CD14-positive monocyte (primary cell): ENCODE measurements around the gene DDX18. TPM values are rescaled to one million over a fixed set of nuclear protein-coding genes. Genes with fewer than 3 reads are reported as not detected.

ENCODE experiments used
- DNase-seq, 3 donors: peaks; one replicate each; pipeline ENCODE4 v3.0.0-alpha.2; 2011 to 2022
- H2AFZ ChIP-seq: 2 replicates; pipeline ENCODE4 v1.6.0; 2012; ENCODE audit warnings: mild to moderate bottlenecking, low read depth, low read length, inconsistent platforms; ENCODE audit not compliant: insufficient read depth, poor library complexity, severe bottlenecking
- H3K27ac ChIP-seq, 2 donors: 1 replicate in 1 of 2; 2 replicates in 1 of 2; pipeline ENCODE4 v1.5.1; 2012 to 2013; ENCODE audit warnings: low read length in 2 of 2, control low read depth in 1 of 2, inconsistent platforms in 1 of 2, low read depth in 1 of 2, mild to moderate bottlenecking in 1 of 2
- H3K27me3 ChIP-seq, 2 donors: one replicate each; pipeline versions ENCODE4 v1.6.0 to v1.6.1; 2011 to 2013; ENCODE audit warnings: low read length in 2 of 2; ENCODE audit not compliant: control insufficient read depth in 2 of 2, insufficient read depth in 2 of 2
- H3K36me3 ChIP-seq, 2 donors: replicated peaks in 1 of 2; 1 replicate in 1 of 2; 2 replicates in 1 of 2; pipeline versions ENCODE4 v1.5.1 to v1.6.1; 2012 to 2013; ENCODE audit warnings: low read length in 2 of 2, control low read depth in 1 of 2, inconsistent platforms in 1 of 2, mild to moderate bottlenecking in 1 of 2; ENCODE audit not compliant: insufficient read depth in 2 of 2, control insufficient read depth in 1 of 2
- H3K4me1 ChIP-seq, 2 donors: 1 replicate in 1 of 2; 2 replicates in 1 of 2; pipeline versions ENCODE4 v1.5.1 to v1.6.1; 2012 to 2013; ENCODE audit warnings: low read length in 2 of 2, control low read depth in 1 of 2, inconsistent platforms in 1 of 2, mild to moderate bottlenecking in 1 of 2, moderate library complexity in 1 of 2; ENCODE audit not compliant: insufficient read depth in 2 of 2, control insufficient read depth in 1 of 2
- H3K4me2 ChIP-seq: replicated peaks from 2 replicates; pipeline ENCODE3; 2012; ENCODE audit warnings: low read length, moderate library complexity, mild to moderate bottlenecking; ENCODE audit not compliant: poor library complexity, severe bottlenecking; ENCODE audit errors: extremely low read depth
- H3K4me3 ChIP-seq, 3 experiments: fragments of 200-600 bp in 1 of 3; sonication (generic) in 1 of 3; replicated peaks in 1 of 3; 1 replicate in 2 of 3; 2 replicates in 1 of 3; pipeline ENCODE4 v1.5.1; 2011 to 2013; ENCODE audit warnings: low read length in 3 of 3, mild to moderate bottlenecking in 3 of 3, control low read depth in 2 of 3, low read depth in 2 of 3, inconsistent platforms in 1 of 3, moderate library complexity in 1 of 3
- H3K79me2 ChIP-seq: 2 replicates; pipeline ENCODE4 v1.6.0; 2012; ENCODE audit warnings: mild to moderate bottlenecking, control low read depth, inconsistent platforms, low read length, moderate library complexity; ENCODE audit not compliant: insufficient read depth
- H3K9ac ChIP-seq: 2 replicates; pipeline ENCODE4 v1.6.0; 2017; ENCODE audit warnings: low read length, mild to moderate bottlenecking; ENCODE audit not compliant: insufficient read depth, poor library complexity, severe bottlenecking
- H3K9me3 ChIP-seq, 2 donors: replicated peaks in 1 of 2; 1 replicate in 1 of 2; 2 replicates in 1 of 2; pipeline versions ENCODE4 v1.5.1 to v1.6.1; 2012 to 2013; ENCODE audit warnings: low read length in 2 of 2, control low read depth in 1 of 2; ENCODE audit not compliant: control insufficient read depth in 1 of 2, insufficient read depth in 1 of 2
- H4K20me1 ChIP-seq: 2 replicates; pipeline ENCODE4 v1.6.0; 2012; ENCODE audit warnings: mild to moderate bottlenecking, low read length, control low read depth, moderate library complexity; ENCODE audit not compliant: insufficient read depth
- H3K27ac Mint-ChIP-seq, 7 donors: one replicate each; pipeline ENCODE4 v1.8.0; 2020; ENCODE audit warnings: mild to moderate bottlenecking in 7 of 7, mixed read lengths in 7 of 7, moderate library complexity in 6 of 7, inconsistent platforms in 2 of 7
- H3K27me3 Mint-ChIP-seq, 3 donors: one replicate each; pipeline ENCODE4 v1.8.0; 2021 to 2022; ENCODE audit warnings: low read depth in 3 of 3, mild to moderate bottlenecking in 3 of 3, mixed read lengths in 3 of 3, moderate library complexity in 3 of 3, inconsistent platforms in 1 of 3
- H3K36me3 Mint-ChIP-seq, 2 donors: one replicate each; pipeline ENCODE4 v1.8.0; 2020; ENCODE audit warnings: mixed read lengths in 2 of 2, inconsistent platforms in 1 of 2, mild to moderate bottlenecking in 1 of 2
- H3K4me1 Mint-ChIP-seq: one replicate; pipeline ENCODE4 v1.8.0; 2020; ENCODE audit warnings: mild to moderate bottlenecking, mixed read lengths
- H3K4me3 Mint-ChIP-seq, 2 donors: one replicate each; pipeline ENCODE4 v1.8.0; 2020; ENCODE audit warnings: mild to moderate bottlenecking in 2 of 2, mixed read lengths in 2 of 2, moderate library complexity in 1 of 2
- H3K9me3 Mint-ChIP-seq, 7 donors: one replicate each; pipeline ENCODE4 v1.8.0; 2020 to 2022; ENCODE audit warnings: mixed read lengths in 7 of 7, mild to moderate bottlenecking in 6 of 7, moderate library complexity in 6 of 7, inconsistent platforms in 2 of 7
- CTCF ChIP-seq: fragments of 200-600 bp; IDR thresholded peaks from one replicate; pipeline ENCODE4 v1.8.0; 2022; ENCODE audit warnings: antibody characterized with exemption, mild to moderate bottlenecking
- WGBS: methylation state at CpG from one replicate; pipeline ENCODE4 v1.1.5; 2013; ENCODE audit warnings: missing lambda C conversion rate; ENCODE audit not compliant: insufficient coverage; 5-methylcytosine and 5-hydroxymethylcytosine counted together
- intact Hi-C, 2 donors: fragments of 100-400 bp; cut with micrococcal nuclease; formaldehyde crosslinking; loops; one replicate each; pipeline versions ENCODE4 v1.15.0 to v1.15.1; 2023
- polyA plus RNA-seq, 3 donors: library from polyadenylated mRNA; depleted of rRNA in 1 of 3; unstranded in 2 of 3; stranded (reverse) in 1 of 3; fragments of 300-500 nt in 2 of 3; fragments of >200 nt in 1 of 3; fragmentation: Illumina TruSeq in 2 of 3; gene quantifications; 1 replicate in 2 of 3; 2 replicates in 1 of 3; pipeline ENCODE4 v1.2.3, GENCODE V29; 2012 to 2021

DDX18 gene
- polyA plus RNA-seq, 3 donors = 19.1 to 21.1 (median 19.7) TPM

GRCh38 chr2:117834992-117835391 is 20.5 kb downstream of the DDX18 start:
- Mint-ChIP-seq H3K27ac (peak overlapping the region in 1 of 7 donors; percentile 83), H3K9me3 (peaks cover 0 to 4% (median 0%) of the 10 kb centered on the region in 7 donors), H3K27me3 (peaks cover 15 to 19% (median 18%) of the 10 kb centered on the region in 3 donors), H3K36me3 (peaks cover 37 to 39% of the 10 kb centered on the region in 2 donors), H3K4me3 (no peak overlapping the region), H3K4me1 (peaks cover 11% of the 10 kb centered on the region)
- Histone ChIP-seq H4K20me1 (no peaks in the 10 kb centered on the region), H2AFZ (no peak overlapping the region), H3K4me1 (peaks cover 8 to 11% of the 10 kb centered on the region in 2 donors), H3K27ac (no peak overlapping the region), H3K27me3 (peaks cover 0 to 13% of the 10 kb centered on the region in 2 donors), H3K4me2 (no peak overlapping the region), H3K4me3 (no peak overlapping the region), H3K9me3 (no peaks in the 10 kb centered on the region), H3K79me2 (no peaks in the 10 kb centered on the region), H3K9ac (no peak overlapping the region), H3K36me3 (peaks cover 30 to 43% of the 10 kb centered on the region in 2 donors)
- intact Hi-C loops = loop anchor here in 1 of 2 donors (5.0 kb wide), 1 partner anchor 102 kb away; no protein-coding TSS in a partner anchor
- no peak for TF ChIP-seq CTCF
- DNase-seq = no peak
- WGBS = no CpG with 5 or more reads among the region's 3 CpGs

- Mint-ChIP-seq H3K4me1 (peaks cover 11% of the 10 kb centered on the region), H3K36me3 (peaks cover 25 to 27% of the 10 kb centered on the region in 2 donors), H3K27me3 (peaks cover 17 to 19% (median 18%) of the 10 kb centered on the region in 3 donors), H3K27ac (peak overlapping the region in 2 of 7 donors; percentile 51 to 73), H3K9me3 (peaks cover 0 to 4% (median 0%) of the 10 kb centered on the region in 7 donors), H3K4me3 (peak overlapping the region; percentile 78 to 97)
- H2AFZ ChIP-seq = no peak overlapping the region
- peaks cover 19 to 31% of the 10 kb centered on the region in 2 donors for H3K36me3 ChIP-seq
- H3K27ac ChIP-seq = no peak overlapping the region
- H3K79me2 ChIP-seq = no peaks in the 10 kb centered on the region
- peaks cover 0 to 13% of the 10 kb centered on the region in 2 donors for H3K27me3 ChIP-seq
- TF ChIP-seq CTCF = peak; percentile 70
- peak; percentile 39 to 50 (median 50) for DNase-seq
- WGBS = under 1% methylated on average over 50 of the region's 53 CpGs
- intact Hi-C loops = no loop called here
- H3K9ac ChIP-seq = peak overlapping the region; percentile 36
- peak overlapping the region in 1 of 3 experiments; percentile 57 for H3K4me3 ChIP-seq
- H3K4me1 ChIP-seq = peaks cover 8 to 11% of the 10 kb centered on the region in 2 donors
- H4K20me1 ChIP-seq = no peaks in the 10 kb centered on the region
- peak overlapping the region; percentile 65 for H3K4me2 ChIP-seq
- no peaks in the 10 kb centered on the region for H3K9me3 ChIP-seq
Measured at GRCh38 chr2:117835990-117836760, 21.7 kb downstream of the DDX18 start.
